Stimulated activated CD4-positive, alpha-beta T cell treated with anti-CD3 and anti-CD28 coated beads, Interleukin-4, amount 100 ng/mL, for 24 hours (primary cell): ENCODE data around the gene NNAT.
"Not testable (repeated sequence)": the region's sequence is repeated elsewhere in the genome, so short reads cannot be mapped to it uniquely, and the experiment has no call there.

ENCODE experiments used
- DNase-seq: peaks from one replicate; pipeline ENCODE4 v3.0.0-alpha.2; 2020

NNAT gene, protein sequence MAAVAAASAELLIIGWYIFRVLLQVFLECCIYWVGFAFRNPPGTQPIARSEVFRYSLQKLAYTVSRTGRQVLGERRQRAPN

GRCh38 chr20:37521061-37521771, at the start of gene NNAT:
NNAT (plus strand) TSS chr20:37521250; CDS start chr20:37521332, 82 bp downstream.
- DNase-seq, result no peak

DNA sequence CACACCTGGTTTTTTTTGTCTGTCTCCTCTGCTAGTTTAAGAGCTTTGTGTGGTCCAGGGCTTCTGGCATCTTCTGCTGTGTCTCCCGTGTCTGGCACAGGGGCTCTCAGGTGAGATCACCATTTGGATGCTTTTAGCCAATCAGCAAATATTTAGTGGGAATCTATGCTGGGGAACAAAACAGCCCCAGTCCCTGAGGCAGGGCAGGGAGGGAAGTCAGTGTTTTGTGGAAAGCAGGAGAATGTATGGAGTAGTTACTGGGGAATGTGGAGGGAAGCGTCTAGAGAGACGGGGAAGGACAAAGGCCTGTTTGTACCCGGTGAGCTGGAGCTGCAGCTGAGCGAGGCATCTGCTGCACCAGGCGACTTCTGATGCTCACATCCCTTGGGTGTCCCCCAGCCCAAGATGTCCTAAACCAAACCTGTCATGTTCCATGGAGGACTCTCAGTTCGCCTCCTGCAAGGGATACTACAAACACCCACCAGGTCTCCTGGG, 49.3 kb upstream of the NNAT start:
- DNase-seq, result no peak

- not testable (repeated sequence) for DNase-seq
These were observed 48.6 kb upstream of the NNAT start for GRCh38 chr20:37472435-37472834.

DNA sequence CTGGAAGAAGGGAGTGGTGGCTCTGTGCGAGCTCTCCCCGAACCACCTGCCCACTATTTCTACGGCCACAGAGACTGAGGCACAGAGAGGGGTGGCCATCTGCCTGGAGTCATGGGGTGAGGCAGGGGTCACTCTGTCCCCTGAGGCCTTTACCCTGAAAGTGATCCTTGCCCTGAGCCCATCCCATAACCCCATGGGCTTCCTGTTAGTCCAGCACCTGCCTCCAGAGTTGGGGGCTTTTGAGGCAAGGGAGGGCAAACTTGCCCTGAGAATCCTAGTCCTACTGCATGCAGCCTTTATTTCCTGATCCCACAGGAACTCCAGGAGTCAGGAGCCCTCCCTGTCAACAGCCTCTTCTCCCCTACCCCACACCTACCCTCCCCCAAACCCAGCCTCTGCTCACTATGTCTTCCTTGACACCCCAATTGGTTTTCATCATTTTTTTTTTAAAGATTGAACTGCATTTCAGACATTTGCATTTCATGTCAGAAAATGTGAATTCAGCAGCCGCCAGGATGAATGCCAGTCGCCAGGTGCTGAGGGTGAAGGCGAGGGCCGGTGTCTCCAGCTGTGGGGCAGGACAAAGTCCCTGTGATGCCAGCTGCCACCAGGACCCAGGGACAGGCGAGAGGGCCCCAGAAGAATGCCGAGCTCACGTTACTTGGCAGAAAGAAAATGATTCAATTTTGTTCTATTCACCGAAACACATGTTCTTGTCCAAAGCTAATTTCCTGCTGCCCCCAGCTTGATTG, 47.6 kb upstream of the NNAT start:
- DNase-seq, result no peak

- DNase-seq, result no peak
These were observed 46.7 kb upstream of the NNAT start for GRCh38 chr20:37474386-37474785.

GRCh38 chr20:37475252-37475651, 45.8 kb upstream of the NNAT start:
- no peak for DNase-seq

- no peak for DNase-seq
These were observed 44.0 kb upstream of the NNAT start for GRCh38 chr20:37477041-37477440.

DNA sequence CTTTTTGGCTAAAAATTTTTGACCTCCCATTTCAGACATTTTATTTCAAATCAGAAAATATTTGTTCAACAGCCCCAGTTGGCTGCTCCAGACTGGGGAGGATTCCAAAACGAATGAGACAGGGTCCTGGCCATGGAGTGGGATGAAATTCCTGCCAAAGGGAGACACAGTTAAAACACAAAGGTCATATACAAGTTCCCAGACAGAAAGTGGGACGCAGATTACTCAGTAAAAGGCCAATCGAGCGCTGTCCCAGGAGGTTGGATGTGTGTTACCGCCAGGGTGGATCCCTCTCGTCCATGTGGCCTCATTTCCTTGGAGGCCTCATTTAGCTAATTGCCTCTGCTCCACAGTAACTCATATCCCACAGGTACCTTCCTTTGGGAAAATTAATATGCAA, 41.8 kb upstream of the NNAT start:
- DNase-seq, result no peak

GRCh38 chr20:37479925-37480691, 40.9 kb upstream of the NNAT start:
- no peak for DNase-seq

DNA sequence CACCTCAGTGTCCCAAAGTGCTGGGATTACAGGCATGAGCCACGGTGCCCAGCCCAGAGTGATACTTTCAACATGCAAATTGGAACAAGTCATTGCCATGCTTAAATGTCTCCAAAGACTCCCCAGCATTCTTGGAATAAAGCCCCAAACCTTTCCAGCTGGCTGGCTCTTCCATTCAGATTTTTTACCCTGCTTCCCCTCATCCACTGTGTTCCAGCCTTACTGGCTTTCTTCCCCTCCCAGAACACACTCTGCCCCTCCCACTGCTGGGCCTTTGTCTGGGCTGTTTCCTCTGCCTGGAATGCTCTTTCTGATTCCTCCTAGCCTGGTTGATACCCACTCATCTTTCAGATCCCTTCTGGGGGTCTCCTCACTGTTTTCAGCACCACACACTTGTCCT, 40.1 kb upstream of the NNAT start:
- no peak for DNase-seq

GRCh38 chr20:37481610-37482009, 39.4 kb upstream of the NNAT start:
- DNase-seq, result no peak

DNA sequence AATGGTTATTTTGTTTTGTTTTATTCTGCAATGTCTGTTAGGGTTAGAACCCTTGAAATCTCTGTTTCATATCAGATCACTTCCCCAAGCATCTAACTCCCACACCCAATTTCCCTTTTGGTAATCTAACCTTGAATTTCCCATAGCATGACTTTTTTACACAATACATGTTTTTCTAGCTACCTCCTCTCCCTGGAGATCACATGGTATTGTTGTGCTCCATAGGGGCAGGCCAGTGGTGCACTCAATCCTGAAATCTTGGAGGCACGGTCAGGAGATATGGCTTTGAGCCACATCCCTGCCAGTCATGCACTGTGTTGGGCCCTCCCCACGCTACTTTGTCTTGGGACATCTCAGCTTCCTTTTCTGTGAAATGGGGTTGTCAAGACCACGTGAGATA, 36.7 kb upstream of the NNAT start:
- DNase-seq, result no peak

DNA sequence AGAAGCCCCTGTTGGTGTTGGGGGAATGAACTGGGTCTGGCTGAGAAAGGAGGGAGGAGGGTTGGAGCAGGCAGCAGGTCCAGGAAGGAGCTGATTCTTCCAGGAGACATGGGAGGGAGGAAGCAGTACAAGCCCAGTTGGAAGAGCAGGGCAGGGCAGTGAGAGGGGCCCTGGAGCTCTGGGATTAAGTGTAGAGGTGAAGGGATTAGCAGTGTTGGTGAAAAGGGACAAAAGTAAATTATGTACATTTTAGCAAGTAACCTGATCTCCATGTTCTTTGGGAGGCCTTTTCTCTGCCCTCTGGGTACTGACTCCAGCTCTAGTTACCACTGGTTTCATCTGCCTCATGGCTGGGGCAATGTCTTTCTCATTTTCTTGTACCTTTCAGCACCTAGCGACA, 34.8 kb upstream of the NNAT start:
- not testable (repeated sequence) for DNase-seq

DNA sequence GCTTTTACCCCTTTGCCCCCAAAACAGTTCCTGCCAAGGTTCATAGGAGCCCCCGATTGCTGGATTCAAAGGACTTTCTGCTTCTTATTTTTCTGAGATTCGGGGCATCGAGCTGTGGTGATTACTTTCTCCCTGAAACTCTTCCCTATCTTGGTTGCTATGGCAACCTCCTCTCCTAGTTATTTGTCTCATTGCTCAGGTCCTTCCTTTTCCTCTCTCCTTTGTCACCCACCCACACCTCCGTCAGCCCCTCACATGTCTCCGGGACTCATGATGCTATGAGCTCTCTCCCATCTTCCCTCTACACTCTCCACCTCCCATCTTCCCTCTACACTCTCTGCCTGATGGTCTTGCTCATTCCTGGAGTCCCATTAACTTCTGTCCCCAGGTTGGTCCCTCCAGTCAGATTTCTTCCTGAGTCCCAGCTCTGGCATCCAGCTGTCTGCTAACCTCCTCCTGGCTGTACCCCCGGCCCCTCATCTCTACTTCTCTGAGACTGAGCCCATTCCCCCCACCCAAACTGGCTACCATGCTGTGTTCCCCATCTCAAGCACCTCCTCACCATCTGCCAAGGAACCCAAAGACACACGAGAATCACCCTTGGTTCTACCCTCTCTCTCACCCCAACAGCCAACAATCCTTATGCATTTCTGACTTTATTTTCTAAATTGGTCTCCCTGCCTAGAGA, 30.2 kb upstream of the NNAT start:
- DNase-seq, result no peak

GRCh38 chr20:37492096-37492625, 28.9 kb upstream of the NNAT start:
- DNase-seq, result no peak

DNA sequence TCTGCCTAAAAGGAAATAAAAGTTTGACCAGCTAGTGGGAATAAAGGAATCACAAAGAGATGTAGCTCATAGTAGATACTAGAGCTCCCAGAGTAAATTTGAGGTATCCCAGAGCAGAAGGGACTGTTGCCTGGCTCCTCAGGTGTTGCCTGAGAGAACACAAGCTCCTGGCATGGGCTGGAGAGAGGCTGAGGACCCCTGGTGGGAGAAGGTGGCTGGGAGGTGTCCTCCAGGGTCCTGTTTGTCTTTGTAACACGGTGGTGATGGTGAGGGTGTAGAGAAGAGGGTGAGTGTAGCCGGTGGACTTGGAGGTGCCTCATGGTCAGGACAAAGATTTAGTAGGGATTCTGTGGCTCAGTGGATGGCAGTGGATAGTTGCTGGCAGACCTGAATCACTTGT, 28.1 kb upstream of the NNAT start:
- no peak for DNase-seq

- DNase-seq, result no peak
These were observed 26.7 kb upstream of the NNAT start for GRCh38 chr20:37494301-37494700.

GRCh38 chr20:37494796-37495195, 26.3 kb upstream of the NNAT start:
- DNase-seq, result no peak

- no peak for DNase-seq
These were observed 22.9 kb upstream of the NNAT start for GRCh38 chr20:37498066-37498665.

DNA sequence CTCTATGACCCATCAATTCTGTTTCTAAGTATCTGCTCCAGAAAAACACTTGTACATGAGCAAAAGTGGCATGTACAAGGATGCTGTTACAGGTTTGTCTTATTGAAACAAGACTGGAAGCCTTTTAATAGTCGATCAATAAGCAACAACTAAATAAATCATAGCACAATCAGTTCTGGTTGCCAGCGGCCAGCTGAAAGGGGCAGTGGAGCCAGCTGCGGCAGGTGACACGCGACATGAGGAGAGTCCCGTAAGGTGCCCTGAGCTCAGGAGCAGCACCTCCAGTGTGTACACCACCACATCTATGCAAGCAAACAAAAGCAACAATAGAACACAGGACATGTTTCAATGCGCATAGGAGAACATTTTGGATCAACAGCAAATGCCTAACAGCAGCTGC, 20.7 kb upstream of the NNAT start:
- DNase-seq, result no peak

GRCh38 chr20:37501940-37502339, 19.1 kb upstream of the NNAT start:
- no peak for DNase-seq

GRCh38 chr20:37502654-37503053, 18.4 kb upstream of the NNAT start:
- DNase-seq, result no peak
